ENCODE measurements around the gene NCOR2. TPM values are rescaled to one million over a fixed set of nuclear protein-coding genes. Genes with fewer than 3 reads are reported as not detected.

The NCOR2 gene
- total and polyA plus RNA-seq, 12 donors, result 16.9 to 243 (median 173) TPM

DNA sequence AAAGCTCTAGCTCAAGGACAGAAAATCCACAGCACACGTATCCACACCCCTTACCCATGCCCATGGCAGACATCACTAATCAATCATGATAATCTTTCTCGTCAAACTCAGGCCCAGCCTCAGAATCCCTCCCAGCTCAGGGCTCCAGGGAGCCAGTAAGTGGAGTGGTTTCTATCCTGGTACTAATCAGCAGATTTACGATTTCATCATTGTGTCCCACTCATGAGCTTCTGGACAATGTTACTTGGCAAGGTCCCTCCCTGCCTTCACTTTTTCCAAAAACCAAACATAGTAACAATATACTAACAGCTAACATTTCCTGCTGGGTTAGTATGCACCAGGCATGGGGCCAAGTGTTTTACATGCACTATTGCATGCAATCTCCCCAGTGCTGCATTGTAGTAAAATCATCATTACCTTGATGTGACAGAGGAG lies 45.8 kb upstream of the NCOR2 start:
- no peak for TF ChIP-seq POLR2A (IDR thresholded peaks at IDR 0.05)
- TF ChIP-seq, protein P1, sequence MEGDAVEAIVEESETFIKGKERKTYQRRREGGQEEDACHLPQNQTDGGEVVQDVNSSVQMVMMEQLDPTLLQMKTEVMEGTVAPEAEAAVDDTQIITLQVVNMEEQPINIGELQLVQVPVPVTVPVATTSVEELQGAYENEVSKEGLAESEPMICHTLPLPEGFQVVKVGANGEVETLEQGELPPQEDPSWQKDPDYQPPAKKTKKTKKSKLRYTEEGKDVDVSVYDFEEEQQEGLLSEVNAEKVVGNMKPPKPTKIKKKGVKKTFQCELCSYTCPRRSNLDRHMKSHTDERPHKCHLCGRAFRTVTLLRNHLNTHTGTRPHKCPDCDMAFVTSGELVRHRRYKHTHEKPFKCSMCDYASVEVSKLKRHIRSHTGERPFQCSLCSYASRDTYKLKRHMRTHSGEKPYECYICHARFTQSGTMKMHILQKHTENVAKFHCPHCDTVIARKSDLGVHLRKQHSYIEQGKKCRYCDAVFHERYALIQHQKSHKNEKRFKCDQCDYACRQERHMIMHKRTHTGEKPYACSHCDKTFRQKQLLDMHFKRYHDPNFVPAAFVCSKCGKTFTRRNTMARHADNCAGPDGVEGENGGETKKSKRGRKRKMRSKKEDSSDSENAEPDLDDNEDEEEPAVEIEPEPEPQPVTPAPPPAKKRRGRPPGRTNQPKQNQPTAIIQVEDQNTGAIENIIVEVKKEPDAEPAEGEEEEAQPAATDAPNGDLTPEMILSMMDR (IDR thresholded peaks at IDR 0.05), result no peak
- Histone ChIP-seq H3K27ac (no peak overlapping the region), H3K27me3 (no peaks in the 10 kb centered on the region), H3K4me1 (replicated peaks in 1 of 2) (peaks cover 13 to 28% of the 10 kb centered on the region in 2 donors), H3K4me3 (no peak overlapping the region), H3K36me3 (replicated peaks in 1 of 2) (no peaks in the 10 kb centered on the region), H3K9me3 (replicated peaks in 1 of 3) (no peaks in the 10 kb centered on the region)
- WGBS, 4 donors, result 66 to 83% (median 71%) methylated on average over 3 of the region's 3 CpGs
- DNase-seq, result no peak
- intact Hi-C loops (cut with DNase I), result no loop called here

DNA sequence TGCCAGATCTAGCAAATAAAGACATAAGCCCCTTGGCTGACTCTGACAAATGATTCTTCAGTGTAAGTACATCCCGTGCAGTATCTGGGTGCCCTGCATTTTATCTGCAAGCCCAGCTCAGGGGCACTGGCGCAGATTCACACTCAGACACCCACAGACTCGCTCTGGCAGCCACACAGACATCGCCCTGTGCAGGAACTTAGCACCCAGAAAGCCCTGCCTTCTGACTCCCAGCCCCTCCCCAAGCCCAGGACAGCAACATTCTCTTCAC lies 44.9 kb upstream of the NCOR2 start:
- no peak overlapping the region for H3K27ac ChIP-seq
- DNase-seq, result no peak
- H3K36me3 ChIP-seq (replicated peaks in 1 of 2), result no peaks in the 10 kb centered on the region
- no peaks in the 10 kb centered on the region for H3K9me3 ChIP-seq (replicated peaks in 1 of 3)
- H3K4me3 ChIP-seq, result no peak overlapping the region
- WGBS, 4 donors, result 79 to 96% (median 92%) methylated on average over 2 to 4 of the region's 4 CpGs; no CpG with 5 or more reads in 1 of the 4 donors
- H3K27me3 ChIP-seq, result no peaks in the 10 kb centered on the region
- intact Hi-C loops (cut with DNase I), result no loop called here
- no peak for TF ChIP-seq POLR2A (IDR thresholded peaks at IDR 0.05)
- TF ChIP-seq, protein P1 (IDR thresholded peaks at IDR 0.05), result no peak
- peaks cover 14 to 25% of the 10 kb centered on the region in 2 donors for H3K4me1 ChIP-seq (replicated peaks in 1 of 2)

DNA sequence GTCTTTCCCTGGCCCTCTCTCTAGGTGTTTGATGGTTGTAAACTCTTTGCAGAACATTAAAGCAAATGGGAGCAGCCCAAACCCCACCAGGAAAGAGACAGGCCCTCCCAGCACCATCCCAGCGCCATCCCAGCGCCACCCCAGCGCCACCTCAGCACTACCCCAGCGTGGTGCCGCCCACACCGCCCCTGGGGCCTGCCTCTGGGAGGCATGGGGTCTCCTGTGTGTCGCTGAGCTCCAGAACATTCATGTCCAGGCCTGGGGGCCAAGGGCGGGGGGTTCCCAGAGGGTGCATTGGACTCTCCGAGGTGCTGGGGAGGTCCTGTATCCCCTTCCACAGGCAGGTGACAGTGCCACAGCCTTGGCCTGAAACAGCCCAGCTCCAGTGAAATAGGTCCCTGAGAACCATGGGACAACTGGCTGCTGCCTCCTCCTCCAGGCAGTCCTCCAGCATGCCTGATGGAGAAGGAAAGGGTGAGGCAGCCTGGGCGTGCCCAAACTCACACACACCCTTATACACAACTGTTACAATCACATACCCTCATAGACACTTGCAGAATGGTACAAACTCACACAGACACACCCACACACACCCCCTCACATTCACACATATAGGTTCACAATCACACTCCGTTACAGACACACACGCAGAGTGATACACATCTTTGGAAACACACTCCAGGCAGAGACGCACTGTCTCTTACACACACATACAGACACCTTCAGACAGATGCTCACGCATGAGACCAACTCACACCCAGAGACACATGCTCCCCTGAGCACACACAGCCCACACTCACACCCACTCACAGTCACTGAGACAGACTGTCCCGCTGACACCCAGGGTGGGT lies 44.4 kb upstream of the NCOR2 start:
- Histone ChIP-seq H3K27me3 (no peaks in the 10 kb centered on the region), H3K9me3 (replicated peaks in 1 of 3) (no peaks in the 10 kb centered on the region)
- intact Hi-C loops (cut with DNase I), result no loop called here

More for the DNA sequence above, 44.4 kb upstream of the NCOR2 start:
- Histone ChIP-seq H3K4me1 (replicated peaks in 1 of 2) (peaks cover 14 to 19% of the 10 kb centered on the region in 2 donors), H3K4me3 (no peak overlapping the region), H3K36me3 (replicated peaks in 1 of 2) (no peaks in the 10 kb centered on the region), H3K27ac (no peak overlapping the region)
- 79 to 95% (median 89%) methylated on average over 6 to 15 of the region's 15 CpGs for WGBS, 4 donors
- no peak for DNase-seq
- no peak for TF ChIP-seq POLR2A (IDR thresholded peaks at IDR 0.05)
- TF ChIP-seq, protein P1 (IDR thresholded peaks at IDR 0.05), result no peak
